Measurements from ENCODE around the gene JAKMIP2.
"Not testable (repeated sequence)": the region's sequence is repeated elsewhere in the genome, so short reads cannot be mapped to it uniquely, and the experiment has no call there.

JAKMIP2 gene

GRCh38 chr5:147610798-147611197 is 171.7 kb downstream of the JAKMIP2 start:
- no peak for DNase-seq (ENCODE audit: low read depth)

- DNase-seq (ENCODE audit: low read depth), result no peak
Observed at GRCh38 chr5:147601652-147602051, 180.9 kb downstream of the JAKMIP2 start.

GRCh38 chr5:147591120-147591519 is 191.4 kb downstream of the JAKMIP2 start:
- no peak for DNase-seq (ENCODE audit: low read depth)

- DNase-seq (ENCODE audit: low read depth), result no peak
Observed at GRCh38 chr5:147590096-147590495, 192.4 kb downstream of the JAKMIP2 start.

- DNase-seq (ENCODE audit: low read depth), result no peak
Observed at GRCh38 chr5:147586832-147587231, 195.7 kb downstream of the JAKMIP2 start.

GRCh38 chr5:147586221-147586620 is 196.3 kb downstream of the JAKMIP2 start:
- DNase-seq (ENCODE audit: low read depth), result no peak

GRCh38 chr5:147582272-147582671 is 200.3 kb downstream of the JAKMIP2 start:
- not testable (repeated sequence) for DNase-seq (ENCODE audit: low read depth)

- not testable (repeated sequence) for DNase-seq (ENCODE audit: low read depth)
Observed at GRCh38 chr5:147580418-147580817, 202.1 kb downstream of the JAKMIP2 start.

GRCh38 chr5:147578228-147579024 is 204.1 kb downstream of the JAKMIP2 start:
- DNase-seq (ENCODE audit: low read depth), result no peak

GRCh38 chr5:147576646-147577535 is 205.6 kb downstream of the JAKMIP2 start:
- DNase-seq (ENCODE audit: low read depth), result no peak

- no peak for DNase-seq (ENCODE audit: low read depth)
Observed at GRCh38 chr5:147575598-147575997, 206.9 kb downstream of the JAKMIP2 start.

- no peak for DNase-seq (ENCODE audit: low read depth)
Observed at GRCh38 chr5:147573211-147573610, 209.3 kb downstream of the JAKMIP2 start.

GRCh38 chr5:147568710-147569406 is 213.7 kb downstream of the JAKMIP2 start:
- DNase-seq (ENCODE audit: low read depth), result no peak

GRCh38 chr5:147567917-147568598 is 214.5 kb downstream of the JAKMIP2 start:
- DNase-seq (ENCODE audit: low read depth), result no peak

- DNase-seq (ENCODE audit: low read depth), result no peak
Observed at GRCh38 chr5:147565524-147565923, 217.0 kb downstream of the JAKMIP2 start.

GRCh38 chr5:147564124-147564486 is 218.4 kb downstream of the JAKMIP2 start:
- DNase-seq (ENCODE audit: low read depth), result no peak

GRCh38 chr5:147563466-147564123 is 218.9 kb downstream of the JAKMIP2 start:
- DNase-seq (ENCODE audit: low read depth), result no peak

GRCh38 chr5:147561435-147561834 is 221.1 kb downstream of the JAKMIP2 start:
- DNase-seq (ENCODE audit: low read depth), result no peak

GRCh38 chr5:147560718-147561331 is 221.7 kb downstream of the JAKMIP2 start:
- no peak for DNase-seq (ENCODE audit: low read depth)

- no peak for DNase-seq (ENCODE audit: low read depth)
Observed at GRCh38 chr5:147559749-147560148, 222.8 kb downstream of the JAKMIP2 start.

- DNase-seq (ENCODE audit: low read depth), result no peak
Observed at GRCh38 chr5:147558826-147559225, 223.7 kb downstream of the JAKMIP2 start.

Data from activated T-cell treated with anti-CD3 and anti-CD28 coated beads for 24 hours (primary cell).